Measurements from ENCODE around the gene NUPR1.

- TF ChIP-seq PRDM10 (tag by site-specific recombination; IDR thresholded peaks at IDR 0.05), result no peak
- no peak for TF ChIP-seq ZNF114 (tag by site-specific recombination; IDR thresholded peaks at IDR 0.05)
- TF ChIP-seq ZNF214 (tag by site-specific recombination; IDR thresholded peaks at IDR 0.05; ENCODE audit: borderline replicate concordance), result no peak
- no peak for TF ChIP-seq ZNF132 (tag by site-specific recombination; IDR thresholded peaks at IDR 0.05; ENCODE audit: borderline replicate concordance)
- TF ChIP-seq ZNF169 (tag by site-specific recombination; IDR thresholded peaks at IDR 0.05), result no peak; the same call in 1 of the 2 replicates
- no peak for TF ChIP-seq BCL11A (tag by site-specific recombination; IDR thresholded peaks at IDR 0.05; ENCODE audit: low read depth)
- TF ChIP-seq REST (tag by site-specific recombination; IDR thresholded peaks at IDR 0.05), result no peak
- TF ChIP-seq ZNF501 (tag by site-specific recombination; IDR thresholded peaks at IDR 0.05), result no peak
- no peak for TF ChIP-seq CTCF (tag by site-specific recombination; IDR thresholded peaks at IDR 0.05)
- TF ChIP-seq ZBTB17 (tag by site-specific recombination; IDR thresholded peaks at IDR 0.05), result no peak
- TF ChIP-seq, protein P1, sequence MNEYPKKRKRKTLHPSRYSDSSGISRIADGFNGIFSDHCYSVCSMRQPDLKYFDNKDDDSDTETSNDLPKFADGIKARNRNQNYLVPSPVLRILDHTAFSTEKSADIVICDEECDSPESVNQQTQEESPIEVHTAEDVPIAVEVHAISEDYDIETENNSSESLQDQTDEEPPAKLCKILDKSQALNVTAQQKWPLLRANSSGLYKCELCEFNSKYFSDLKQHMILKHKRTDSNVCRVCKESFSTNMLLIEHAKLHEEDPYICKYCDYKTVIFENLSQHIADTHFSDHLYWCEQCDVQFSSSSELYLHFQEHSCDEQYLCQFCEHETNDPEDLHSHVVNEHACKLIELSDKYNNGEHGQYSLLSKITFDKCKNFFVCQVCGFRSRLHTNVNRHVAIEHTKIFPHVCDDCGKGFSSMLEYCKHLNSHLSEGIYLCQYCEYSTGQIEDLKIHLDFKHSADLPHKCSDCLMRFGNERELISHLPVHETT (tag by site-specific recombination; IDR thresholded peaks at IDR 0.05), result no peak
- TF ChIP-seq EGR2 (tag by site-specific recombination; IDR thresholded peaks at IDR 0.05; ENCODE audit: low read depth), result peak; percentile 97
- TF ChIP-seq ZNF433 (tag by site-specific recombination; IDR thresholded peaks at IDR 0.05; ENCODE audit: low read depth), result no peak
Observed at GRCh38 chr16:28501258-28502232, 37.2 kb downstream of the NUPR1 start.

Measured in HEK293 (cell line).